Keratinocyte (primary cell): ENCODE measurements around the gene ANKRD13D. TPM values are rescaled to one million over a fixed set of nuclear protein-coding genes. Genes with fewer than 3 reads are reported as not detected.

Experiments used
- DNase-seq: peaks from one replicate; pipeline ENCODE4 v3.0.0-alpha.2; 2011; ENCODE audit warnings: low read depth, missing footprints, low spot score
- FAIRE-seq: peaks from 2 replicates; lab custom pipeline; 2011; peaks lifted over from hg19 to GRCh38; lab: Jason Lieb, UNC
- H2AFZ ChIP-seq: 2 replicates; pipeline ENCODE4 v1.6.0; 2012; ENCODE audit warnings: low read length, control low read depth, inconsistent platforms; ENCODE audit not compliant: control insufficient read depth
- H3K27ac ChIP-seq: 2 replicates; pipeline ENCODE4 v1.5.1; 2011; ENCODE audit warnings: low read length; ENCODE audit not compliant: control insufficient read depth, insufficient read depth
- H3K27me3 ChIP-seq: 3 replicates; pipeline ENCODE4 v1.6.0; 2011; ENCODE audit warnings: low read length; ENCODE audit not compliant: control insufficient read depth, insufficient read depth; ENCODE audit errors: extremely low read depth
- H3K36me3 ChIP-seq, 2 experiments: 2 replicates in 1 of 2; 3 replicates in 1 of 2; pipeline ENCODE4 v1.5.1; 2011; ENCODE audit warnings: low read length in 2 of 2, mild to moderate bottlenecking in 1 of 2; ENCODE audit not compliant: control insufficient read depth in 2 of 2, insufficient read depth in 2 of 2; ENCODE audit errors: extremely low read depth in 1 of 2
- H3K4me1 ChIP-seq: 3 replicates; pipeline ENCODE4 v1.5.1; 2011; ENCODE audit warnings: low read length; ENCODE audit not compliant: control insufficient read depth, insufficient read depth; ENCODE audit errors: extremely low read depth
- H3K4me2 ChIP-seq: 3 replicates; pipeline ENCODE4 v1.6.0; 2011; ENCODE audit warnings: low read depth, low read length; ENCODE audit not compliant: control insufficient read depth, insufficient read depth; ENCODE audit errors: extremely low read depth
- H3K4me3 ChIP-seq, 3 experiments: fragments of 200-600 bp in 1 of 3; sonication (generic) in 1 of 3; 2 replicates in 2 of 3; 3 replicates in 1 of 3; pipeline ENCODE4 v1.5.1; 2011 to 2016; ENCODE audit warnings: low read length in 3 of 3, mild to moderate bottlenecking in 3 of 3, control low read depth in 2 of 3, inconsistent platforms in 1 of 3, low read depth in 1 of 3, mixed read lengths in 1 of 3, mixed run types in 1 of 3, moderate library complexity in 1 of 3; ENCODE audit not compliant: control insufficient read depth in 2 of 3, insufficient read depth in 2 of 3; ENCODE audit errors: extremely low read depth in 1 of 3
- H3K79me2 ChIP-seq: 2 replicates; pipeline ENCODE4 v1.6.0; 2012; ENCODE audit warnings: low read length; ENCODE audit not compliant: control insufficient read depth, insufficient read depth
- H3K9ac ChIP-seq: 3 replicates; pipeline ENCODE4 v1.6.0; 2011; ENCODE audit warnings: low read length; ENCODE audit not compliant: control insufficient read depth, insufficient read depth; ENCODE audit errors: extremely low read depth
- H3K9me1 ChIP-seq: 3 replicates; pipeline ENCODE4 v1.6.0; 2011; ENCODE audit warnings: low read length; ENCODE audit not compliant: control insufficient read depth, insufficient read depth; ENCODE audit errors: extremely low read depth
- H3K9me3 ChIP-seq: 2 replicates; pipeline ENCODE4 v1.5.1; 2012; ENCODE audit warnings: low read depth, low read length; ENCODE audit not compliant: control insufficient read depth
- H4K20me1 ChIP-seq: 3 replicates; pipeline ENCODE4 v1.6.0; 2011; ENCODE audit warnings: low read length; ENCODE audit not compliant: control insufficient read depth, insufficient read depth; ENCODE audit errors: extremely low read depth
- EZH2 ChIP-seq: IDR thresholded peaks from one replicate; pipeline ENCODE4 v1.6.1; 2012; ENCODE audit warnings: inconsistent platforms, mild to moderate bottlenecking, low read length, moderate library complexity
- dilution Hi-C: fragments of 300-500 bp; cut with MboI; formaldehyde crosslinking; loops from one replicate; pipeline ENCODE4 v1.7.0; 2020; ENCODE audit warnings: low sequenced_read_pairs; ENCODE audit not compliant: extremely low pct_ligation_motif_present
- polyA plus RNA-seq, 5 experiments: library from polyadenylated mRNA; depleted of rRNA in 3 of 5; stranded (reverse) in 3 of 5; stranded (forward) in 1 of 5; unstranded in 1 of 5; fragments of >200 nt; gene quantifications; 1 replicate in 1 of 5; 2 replicates in 3 of 5; 3 replicates in 1 of 5; pipeline versions ENCODE4 v1.2.1 to v1.2.3, GENCODE V29; 2011 to 2012; ENCODE audit warnings: missing spikeins in 2 of 5, low read depth in 1 of 5, low replicate concordance in 1 of 5
- TF ChIP-seq, protein P1 (sequence below), 3 experiments: IDR thresholded peaks in 1 of 3; conservative IDR thresholded peaks in 1 of 3; optimal IDR thresholded peaks in 1 of 3; 2 replicates in 2 of 3; 3 replicates in 1 of 3; pipeline versions ENCODE3 to v1.5.1; 2011; ENCODE audit warnings: low read length in 3 of 3, mild to moderate bottlenecking in 3 of 3, moderate library complexity in 2 of 3, control low read depth in 1 of 3, inconsistent platforms in 1 of 3; ENCODE audit not compliant: insufficient read depth in 2 of 3; ENCODE audit errors: extremely low read depth in 1 of 3

Gene ANKRD13D
- polyA plus RNA-seq, 1 donor (not counting 4 experiments of a cell fraction or from before 2014, with no cell fraction given): 25.0 TPM

DNA sequence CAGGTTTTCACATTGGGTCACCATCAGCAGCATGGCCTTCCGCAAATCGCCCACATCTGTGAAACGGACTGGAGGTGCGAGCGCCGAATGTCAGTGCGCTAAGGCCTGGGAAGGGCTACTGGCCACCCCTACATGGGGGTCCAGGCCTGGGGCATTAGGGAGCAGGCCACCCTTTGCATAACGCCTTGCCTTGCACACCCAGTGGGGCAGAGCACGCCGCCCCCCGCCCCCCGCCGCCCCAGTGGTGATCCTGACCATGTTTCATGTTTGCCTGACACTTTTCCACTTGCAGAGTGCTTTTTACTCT, 20.2 kb upstream of the ANKRD13D start:
- H3K4me1 ChIP-seq: peaks cover 67% of the 10 kb centered on the region
- H3K9ac ChIP-seq: no peak overlapping the region
- no peak overlapping the region for H3K27ac ChIP-seq
- H3K4me3 ChIP-seq: no peak overlapping the region
- H3K9me3 ChIP-seq: no peaks in the 10 kb centered on the region
- H3K27me3 ChIP-seq: no peaks in the 10 kb centered on the region
- FAIRE-seq (no peak), DNase-seq (no peak)
- TF ChIP-seq EZH2: no peak
- TF ChIP-seq, protein P1, sequence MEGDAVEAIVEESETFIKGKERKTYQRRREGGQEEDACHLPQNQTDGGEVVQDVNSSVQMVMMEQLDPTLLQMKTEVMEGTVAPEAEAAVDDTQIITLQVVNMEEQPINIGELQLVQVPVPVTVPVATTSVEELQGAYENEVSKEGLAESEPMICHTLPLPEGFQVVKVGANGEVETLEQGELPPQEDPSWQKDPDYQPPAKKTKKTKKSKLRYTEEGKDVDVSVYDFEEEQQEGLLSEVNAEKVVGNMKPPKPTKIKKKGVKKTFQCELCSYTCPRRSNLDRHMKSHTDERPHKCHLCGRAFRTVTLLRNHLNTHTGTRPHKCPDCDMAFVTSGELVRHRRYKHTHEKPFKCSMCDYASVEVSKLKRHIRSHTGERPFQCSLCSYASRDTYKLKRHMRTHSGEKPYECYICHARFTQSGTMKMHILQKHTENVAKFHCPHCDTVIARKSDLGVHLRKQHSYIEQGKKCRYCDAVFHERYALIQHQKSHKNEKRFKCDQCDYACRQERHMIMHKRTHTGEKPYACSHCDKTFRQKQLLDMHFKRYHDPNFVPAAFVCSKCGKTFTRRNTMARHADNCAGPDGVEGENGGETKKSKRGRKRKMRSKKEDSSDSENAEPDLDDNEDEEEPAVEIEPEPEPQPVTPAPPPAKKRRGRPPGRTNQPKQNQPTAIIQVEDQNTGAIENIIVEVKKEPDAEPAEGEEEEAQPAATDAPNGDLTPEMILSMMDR (optimal IDR thresholded peaks at IDR 0.05 in 1 of 3, IDR thresholded peaks at IDR 0.05 in 1 of 3, conservative IDR thresholded peaks at IDR 0.05 in 1 of 3; ENCODE audit: extremely low read depth in 1 of 3, insufficient read depth in 2 of 3, low read length in 3 of 3): no peak
- peaks cover 2% of the 10 kb centered on the region for H3K9me1 ChIP-seq
- no peak overlapping the region for H2AFZ ChIP-seq
- peaks cover 10 to 21% of the 10 kb centered on the region in 2 experiments for H3K36me3 ChIP-seq
- peaks cover 70% of the 10 kb centered on the region for H3K79me2 ChIP-seq
- dilution Hi-C loops: no loop called here
- H4K20me1 ChIP-seq: peaks cover 14% of the 10 kb centered on the region
- H3K4me2 ChIP-seq: no peak overlapping the region

DNA sequence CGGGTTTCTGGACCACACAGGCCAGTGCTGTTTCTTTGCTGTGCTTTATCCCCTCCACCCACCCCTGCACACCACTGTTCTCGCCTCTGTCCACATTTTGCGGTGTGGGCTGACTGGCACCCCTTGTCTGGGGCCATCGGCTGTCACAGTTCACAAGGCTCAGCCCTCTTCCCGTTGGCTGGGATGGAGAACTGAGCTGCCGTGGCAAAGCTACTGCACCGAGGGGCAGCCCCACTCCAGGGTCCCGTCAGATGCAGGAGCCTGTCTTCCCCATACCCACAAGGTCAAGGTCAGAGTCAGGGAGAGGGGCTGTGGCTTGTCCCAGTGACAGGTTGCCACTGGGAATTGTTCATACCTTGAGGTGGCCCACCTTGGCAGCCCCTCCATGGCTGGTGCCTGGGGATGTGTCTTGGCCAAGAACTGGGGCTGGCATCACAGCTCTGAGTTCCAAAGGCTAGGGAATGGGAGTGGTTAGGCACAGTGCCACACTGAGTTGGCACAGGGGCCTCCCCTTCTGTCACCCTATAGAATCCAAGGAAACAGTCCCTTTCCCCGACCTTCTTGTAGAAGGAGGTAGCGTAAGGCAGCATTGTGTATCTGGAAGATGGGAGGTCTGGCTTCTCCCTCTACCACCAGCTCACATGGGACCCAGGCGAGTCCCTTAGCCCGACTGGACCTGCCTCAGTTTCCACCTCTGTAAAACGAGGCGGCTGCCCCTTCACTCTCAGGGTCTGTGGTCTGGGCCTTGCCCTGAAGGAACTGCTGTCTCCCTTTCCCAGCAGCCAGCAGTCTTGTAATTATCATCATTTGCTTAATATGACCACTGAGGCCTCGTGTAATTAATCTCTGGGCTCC, 19.5 kb upstream of the ANKRD13D start:
- Histone ChIP-seq H3K4me3 (peak overlapping the region in 2 of 3 experiments; percentile 44 to 50), H4K20me1 (peaks cover 14% of the 10 kb centered on the region), H3K4me1 (peaks cover 60% of the 10 kb centered on the region), H3K9me3 (no peaks in the 10 kb centered on the region), H3K9ac (peak overlapping the region; percentile 55), H3K9me1 (peaks cover 2% of the 10 kb centered on the region), H3K4me2 (peak overlapping the region; percentile 85), H3K27me3 (no peaks in the 10 kb centered on the region), H2AFZ (no peak overlapping the region), H3K27ac (peak overlapping the region; percentile 27), H3K36me3 (peaks cover 10 to 24% of the 10 kb centered on the region in 2 experiments), H3K79me2 (peaks cover 77% of the 10 kb centered on the region)
- FAIRE-seq (no peak), DNase-seq (no peak)
- no peak for TF ChIP-seq EZH2
- TF ChIP-seq, protein P1 (optimal IDR thresholded peaks at IDR 0.05 in 1 of 3, IDR thresholded peaks at IDR 0.05 in 1 of 3, conservative IDR thresholded peaks at IDR 0.05 in 1 of 3; ENCODE audit: extremely low read depth in 1 of 3, insufficient read depth in 2 of 3, low read length in 3 of 3): no peak
- dilution Hi-C loops: no loop called here
